Left ventricle myocardium inferior (tissue), 1 donor: ENCODE measurements around the gene EIF4B. TPM values are rescaled to one million over a fixed set of nuclear protein-coding genes. Genes with fewer than 3 reads are reported as not detected.

ENCODE experiments used
- DNase-seq: peaks from one replicate; pipeline ENCODE4 v3.0.0-alpha.2; 2020
- H3K27ac ChIP-seq: fragments of 200-600 bp; replicated peaks from 2 replicates; pipeline ENCODE4 v1.8.0; 2021
- H3K27me3 ChIP-seq: fragments of 200-600 bp; 2 replicates; pipeline ENCODE4 v1.8.0; 2021; ENCODE audit warnings: low read depth
- H3K36me3 ChIP-seq: fragments of 200-600 bp; 2 replicates; pipeline ENCODE4 v1.8.0; 2021
- H3K4me1 ChIP-seq: fragments of 200-600 bp; 2 replicates; pipeline ENCODE4 v1.8.0; 2021
- H3K4me3 ChIP-seq: fragments of 200-600 bp; 2 replicates; pipeline ENCODE4 v1.8.0; 2021; ENCODE audit warnings: mild to moderate bottlenecking, moderate library complexity
- H3K9me3 ChIP-seq: fragments of 200-600 bp; replicated peaks from 2 replicates; pipeline ENCODE4 v1.8.0; 2021
- intact Hi-C: fragments of 100-400 bp; cut with micrococcal nuclease; formaldehyde crosslinking; loops from one replicate; pipeline ENCODE4 v1.11.0; 2022
- total RNA-seq: library from RNA; stranded (reverse); fragmentation: NEBNext Ultra II Directional; extraction: Animal tissue kit (Norgen Biotek cat#: 25700); gene quantifications from one replicate; pipeline ENCODE4 v1.2.1, GENCODE V29; 2021
- TF ChIP-seq, protein P1 (sequence below): fragments of 200-600 bp; IDR thresholded peaks from 2 replicates; pipeline ENCODE4 v1.8.0; 2021; ENCODE audit warnings: antibody characterized with exemption, mild to moderate bottlenecking, borderline replicate concordance
- donor health status: DM: no; HTN: yes; CAD: no; lungs with severe emphysema.

The EIF4B gene
- total RNA-seq, 1 donor from 2014 or later = 390 TPM

- intact Hi-C loops = no loop called here
- H3K36me3 ChIP-seq = peaks cover 88% of the 10 kb centered on the region
- TF ChIP-seq, protein P1, sequence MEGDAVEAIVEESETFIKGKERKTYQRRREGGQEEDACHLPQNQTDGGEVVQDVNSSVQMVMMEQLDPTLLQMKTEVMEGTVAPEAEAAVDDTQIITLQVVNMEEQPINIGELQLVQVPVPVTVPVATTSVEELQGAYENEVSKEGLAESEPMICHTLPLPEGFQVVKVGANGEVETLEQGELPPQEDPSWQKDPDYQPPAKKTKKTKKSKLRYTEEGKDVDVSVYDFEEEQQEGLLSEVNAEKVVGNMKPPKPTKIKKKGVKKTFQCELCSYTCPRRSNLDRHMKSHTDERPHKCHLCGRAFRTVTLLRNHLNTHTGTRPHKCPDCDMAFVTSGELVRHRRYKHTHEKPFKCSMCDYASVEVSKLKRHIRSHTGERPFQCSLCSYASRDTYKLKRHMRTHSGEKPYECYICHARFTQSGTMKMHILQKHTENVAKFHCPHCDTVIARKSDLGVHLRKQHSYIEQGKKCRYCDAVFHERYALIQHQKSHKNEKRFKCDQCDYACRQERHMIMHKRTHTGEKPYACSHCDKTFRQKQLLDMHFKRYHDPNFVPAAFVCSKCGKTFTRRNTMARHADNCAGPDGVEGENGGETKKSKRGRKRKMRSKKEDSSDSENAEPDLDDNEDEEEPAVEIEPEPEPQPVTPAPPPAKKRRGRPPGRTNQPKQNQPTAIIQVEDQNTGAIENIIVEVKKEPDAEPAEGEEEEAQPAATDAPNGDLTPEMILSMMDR = no peak
- no peaks in the 10 kb centered on the region for H3K27me3 ChIP-seq
- DNase-seq = no peak
- H3K4me3 ChIP-seq = peak overlapping the region; percentile 6
- peak overlapping the region; percentile 100 for H3K27ac ChIP-seq
- H3K9me3 ChIP-seq = no peaks in the 10 kb centered on the region
- peaks cover 99% of the 10 kb centered on the region for H3K4me1 ChIP-seq
These were observed 53.9 kb downstream of the EIF4B start for GRCh38 chr12:53060064-53060720.

DNA sequence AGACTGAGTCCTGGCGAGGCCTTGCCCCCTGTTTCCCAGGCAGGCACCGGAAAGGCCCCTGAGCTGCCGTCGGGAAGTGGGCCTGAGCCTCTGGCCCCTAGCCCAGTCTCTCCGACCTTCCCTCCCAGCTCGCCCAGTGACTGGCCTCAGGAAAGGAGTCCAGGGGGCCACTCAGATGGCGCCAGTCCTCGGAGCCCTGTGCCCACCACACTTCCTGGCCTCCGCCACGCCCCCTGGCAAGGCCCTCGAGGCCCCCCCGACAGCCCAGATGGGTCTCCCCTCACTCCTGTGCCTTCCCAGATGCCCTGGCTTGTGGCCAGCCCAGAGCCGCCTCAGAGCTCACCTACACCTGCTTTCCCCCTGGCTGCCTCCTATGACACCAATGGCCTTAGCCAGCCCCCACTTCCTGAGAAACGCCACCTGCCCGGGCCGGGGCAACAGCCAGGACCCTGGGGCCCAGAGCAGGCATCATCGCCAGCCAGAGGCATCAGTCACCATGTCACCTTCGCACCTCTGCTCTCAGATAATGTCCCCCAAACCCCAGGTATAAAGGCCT, 54.5 kb downstream of the EIF4B start:
- Histone ChIP-seq H3K36me3 (peaks cover 86% of the 10 kb centered on the region), H3K4me1 (peaks cover 99% of the 10 kb centered on the region)
- intact Hi-C loops = no loop called here

DNA sequence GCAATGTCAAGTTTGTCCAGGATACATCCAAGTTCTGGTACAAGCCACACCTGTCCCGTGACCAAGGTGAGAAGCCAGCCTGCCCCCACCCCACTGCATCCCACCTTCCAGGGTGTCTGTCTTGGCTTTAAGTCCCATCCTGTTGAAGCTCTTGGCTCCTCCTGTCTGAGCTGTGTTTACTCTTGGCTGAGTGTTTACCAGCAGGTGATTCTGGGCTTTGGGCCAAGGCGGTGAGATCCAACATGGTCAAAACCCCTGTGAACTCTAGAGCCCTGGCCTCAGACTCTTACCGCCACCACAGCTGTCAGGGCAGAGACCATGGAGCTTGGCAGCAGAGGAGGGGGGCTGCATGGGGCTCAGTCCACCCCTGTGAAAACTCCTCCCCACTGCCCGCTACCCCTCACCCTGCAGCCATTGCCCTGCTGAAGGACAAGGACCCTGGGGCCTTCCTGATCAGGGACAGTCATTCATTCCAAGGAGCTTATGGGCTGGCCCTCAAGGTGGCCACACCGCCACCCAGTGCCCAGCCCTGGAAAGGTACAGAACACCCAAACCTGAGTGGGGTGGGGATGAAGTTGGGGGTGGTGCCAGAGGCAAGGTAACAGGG, 55.3 kb downstream of the EIF4B start:
- H3K9me3 ChIP-seq = no peaks in the 10 kb centered on the region
- peak overlapping the region; percentile 100 for H3K27ac ChIP-seq
- intact Hi-C loops = no loop called here
- H3K4me1 ChIP-seq = peaks cover 99% of the 10 kb centered on the region
- no peaks in the 10 kb centered on the region for H3K27me3 ChIP-seq
- DNase-seq = no peak
- TF ChIP-seq, protein P1 = no peak
- H3K36me3 ChIP-seq = peaks cover 84% of the 10 kb centered on the region
- peak overlapping the region; percentile 7 for H3K4me3 ChIP-seq

More for the DNA sequence above, 54.5 kb downstream of the EIF4B start:
- Histone ChIP-seq H3K9me3 (no peaks in the 10 kb centered on the region), H3K27ac (peak overlapping the region; percentile 100), H3K27me3 (no peaks in the 10 kb centered on the region), H3K4me3 (peak overlapping the region; percentile 6)
- TF ChIP-seq, protein P1 = no peak
- no peak for DNase-seq

DNA sequence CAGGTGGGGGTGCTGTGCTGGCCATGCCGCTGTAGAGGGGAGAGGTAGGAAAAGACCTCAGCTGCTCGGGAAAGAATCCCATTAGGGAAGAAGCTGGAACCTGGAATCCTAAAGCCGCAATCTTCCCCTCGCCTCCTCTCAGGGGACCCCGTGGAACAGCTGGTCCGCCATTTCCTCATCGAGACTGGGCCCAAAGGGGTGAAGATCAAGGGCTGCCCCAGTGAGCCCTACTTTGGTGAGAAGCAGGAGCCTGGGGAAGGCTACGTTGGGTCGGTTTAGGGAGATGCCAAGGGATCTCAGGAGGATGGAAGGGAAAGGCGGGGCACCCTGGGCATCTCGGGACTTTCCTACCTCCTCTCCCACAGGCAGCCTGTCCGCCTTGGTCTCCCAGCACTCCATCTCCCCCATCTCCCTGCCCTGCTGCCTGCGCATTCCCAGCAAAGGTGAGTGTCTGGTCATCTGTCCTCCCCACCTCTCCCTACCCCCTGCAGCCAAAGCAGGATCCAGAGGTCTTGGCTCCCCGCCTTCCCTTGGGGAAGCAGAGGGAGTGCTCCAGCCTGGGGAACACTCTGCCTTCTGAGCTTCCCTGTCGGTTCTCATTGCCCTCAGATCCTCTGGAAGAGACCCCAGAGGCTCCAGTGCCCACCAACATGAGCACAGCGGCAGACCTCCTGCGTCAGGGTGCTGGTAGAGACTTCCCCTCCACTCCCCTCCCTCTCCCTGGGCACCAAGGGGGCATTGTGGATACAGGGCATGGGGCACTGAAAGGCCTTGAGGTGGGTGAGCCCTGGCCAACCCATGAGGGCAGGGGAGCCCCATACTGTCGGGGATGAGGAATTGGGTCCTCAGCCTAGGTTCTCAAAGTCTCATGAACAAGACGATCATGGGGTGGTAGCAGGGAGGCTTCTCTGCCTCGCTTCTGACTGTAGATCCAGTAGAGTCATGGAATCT, 56.0 kb downstream of the EIF4B start:
- H3K4me3 ChIP-seq = peak overlapping the region; percentile 7
- peaks cover 99% of the 10 kb centered on the region for H3K4me1 ChIP-seq
- peak overlapping the region; percentile 100 for H3K27ac ChIP-seq
- intact Hi-C loops = no loop called here
- H3K27me3 ChIP-seq = no peaks in the 10 kb centered on the region
- TF ChIP-seq, protein P1 = no peak
- no peak for DNase-seq
- peaks cover 80% of the 10 kb centered on the region for H3K36me3 ChIP-seq
- H3K9me3 ChIP-seq = no peaks in the 10 kb centered on the region

GRCh38 chr12:53062977-53063707, 56.9 kb downstream of the EIF4B start:
- TF ChIP-seq, protein P1 = no peak
- Histone ChIP-seq H3K4me3 (no peak overlapping the region), H3K36me3 (peaks cover 79% of the 10 kb centered on the region), H3K4me1 (peaks cover 99% of the 10 kb centered on the region), H3K9me3 (no peaks in the 10 kb centered on the region), H3K27me3 (no peaks in the 10 kb centered on the region), H3K27ac (peak overlapping the region; percentile 100)
- intact Hi-C loops = no loop called here
- no peak for DNase-seq
